Activated CD4-positive, alpha-beta T cell treated with anti-CD3 and anti-CD28 coated beads for 48 hours (primary cell): Measurements from ENCODE around the gene ACACA.

Experiments
- DNase-seq: peaks from one replicate; pipeline ENCODE4 v3.0.0-alpha.2; 2020

The ACACA gene

GRCh38 chr17:37060928-37061327 is 345.7 kb downstream of the ACACA start:
- no peak for DNase-seq

- DNase-seq: no peak
These were observed 346.5 kb downstream of the ACACA start for GRCh38 chr17:37060094-37060493.

DNA sequence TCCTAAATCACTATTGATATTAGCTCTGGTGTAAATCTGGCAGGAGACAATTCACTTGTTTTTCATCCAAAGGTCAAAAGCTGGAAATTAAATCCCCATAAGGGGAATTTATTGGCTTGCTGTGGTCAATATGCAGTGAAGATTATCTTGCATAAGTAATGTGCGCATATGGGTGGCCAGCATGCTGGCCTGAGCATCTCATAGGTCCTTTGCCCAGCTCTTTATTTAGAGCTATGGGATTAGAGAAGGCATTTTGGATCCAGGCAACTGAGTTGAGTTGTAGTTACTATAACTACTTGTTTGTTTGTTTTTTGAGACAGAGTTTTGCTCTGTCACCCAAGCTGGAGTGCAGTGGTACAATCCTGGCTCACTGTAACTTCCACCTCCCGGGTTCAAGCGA is 347.1 kb downstream of the ACACA start:
- no peak for DNase-seq

DNA sequence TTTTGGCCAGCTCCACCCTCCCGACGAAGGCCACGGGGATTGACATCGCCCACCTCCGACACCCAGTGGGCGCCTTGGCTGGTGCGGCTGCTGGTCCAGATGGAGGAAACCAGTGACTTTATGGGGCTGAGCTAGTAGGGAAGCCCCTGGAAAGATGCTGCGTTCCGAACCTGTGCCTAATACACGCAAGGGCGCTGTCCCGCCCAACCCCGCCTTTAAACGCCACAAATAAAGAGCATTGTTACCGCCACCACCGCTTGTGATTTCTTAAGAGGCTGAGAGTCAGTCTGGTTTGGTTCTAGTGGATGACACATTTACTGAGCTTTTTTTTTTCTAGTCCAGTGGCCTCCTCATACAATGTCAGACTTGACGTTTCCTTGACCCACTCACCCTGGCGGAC is 350.0 kb downstream of the ACACA start:
- no peak for DNase-seq

DNA sequence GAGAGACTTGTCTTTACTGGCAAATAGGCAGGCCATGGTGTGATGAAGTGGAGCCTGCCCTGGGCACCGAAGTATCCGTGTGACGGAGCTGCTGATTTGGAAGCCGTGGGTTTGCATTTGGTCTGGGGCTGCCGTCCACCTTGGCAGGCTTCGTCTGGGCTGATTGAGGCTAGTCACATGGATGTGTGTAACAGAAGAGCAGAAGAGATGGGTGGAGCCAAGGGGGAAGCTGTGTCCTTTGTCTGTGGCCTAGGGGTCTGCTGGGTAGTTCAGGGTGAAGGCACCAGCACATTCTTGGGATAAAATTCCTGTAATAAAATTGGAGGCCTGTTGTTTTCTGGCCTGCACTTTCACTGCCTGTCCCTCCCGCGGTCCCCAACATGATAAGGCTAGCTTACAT is 351.7 kb downstream of the ACACA start:
- no peak for DNase-seq

- DNase-seq: no peak
These were observed 354.2 kb downstream of the ACACA start for GRCh38 chr17:37052450-37052849.

GRCh38 chr17:37051833-37052232 is 354.8 kb downstream of the ACACA start:
- no peak for DNase-seq

DNA sequence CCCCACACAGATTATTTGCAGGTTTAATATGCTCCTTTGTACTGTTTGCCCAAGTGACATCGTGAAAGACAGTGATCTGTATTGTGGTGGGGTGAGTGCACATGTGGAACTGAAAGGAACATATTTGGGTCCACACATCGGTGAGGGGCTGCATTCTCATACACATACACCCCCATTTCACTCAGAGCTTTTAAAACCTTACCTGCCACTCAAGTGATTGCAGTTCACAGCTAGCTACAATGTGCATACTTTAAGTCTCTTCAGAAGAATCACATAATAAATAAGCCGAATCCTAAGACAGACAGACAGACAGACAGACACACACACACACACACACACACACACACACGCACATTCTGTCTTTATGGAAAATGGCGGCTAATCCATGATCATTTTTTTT is 355.3 kb downstream of the ACACA start:
- DNase-seq: no peak

DNA sequence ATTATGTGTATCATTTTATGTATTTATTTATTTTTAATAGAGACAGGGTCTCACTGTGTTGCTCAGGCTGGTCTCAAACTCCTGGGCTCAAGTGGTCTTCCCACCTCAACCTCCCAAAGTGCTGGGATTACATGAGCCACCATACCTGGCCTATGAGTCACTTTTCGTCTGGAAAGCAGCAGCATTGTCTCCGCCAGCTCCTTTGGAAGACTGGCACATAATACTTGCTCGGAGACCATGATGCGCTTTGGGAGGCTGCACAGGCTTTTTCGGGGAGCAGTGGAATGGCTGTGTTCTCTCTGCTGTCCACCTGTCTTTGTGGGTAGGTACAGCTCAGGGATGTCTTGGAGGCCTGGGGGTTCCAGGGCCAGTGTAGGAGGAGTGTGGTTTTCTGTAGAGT is 355.7 kb downstream of the ACACA start:
- no peak for DNase-seq

DNA sequence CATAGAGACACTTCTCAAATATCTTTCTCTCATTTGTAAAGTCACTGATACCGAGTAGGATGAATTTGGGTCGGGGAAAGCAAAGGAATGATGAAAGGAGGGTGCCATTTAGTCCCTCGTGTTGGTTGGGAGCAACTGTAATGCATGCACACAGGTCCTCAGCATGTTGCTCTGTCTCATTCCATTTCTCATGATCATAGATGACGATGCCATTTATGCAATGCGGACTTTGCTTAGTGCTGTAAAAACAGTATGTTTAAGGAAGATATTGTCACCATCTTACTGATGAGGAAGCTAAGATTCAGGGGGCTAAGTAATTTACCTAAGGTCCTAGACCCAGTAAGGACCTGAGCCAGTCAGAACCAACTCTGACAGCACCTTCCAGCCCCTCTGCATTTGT is 357.8 kb downstream of the ACACA start:
- no peak for DNase-seq

- peak; percentile 90 for DNase-seq
These were observed 359.0 kb downstream of the ACACA start for GRCh38 chr17:37047631-37048104.

DNA sequence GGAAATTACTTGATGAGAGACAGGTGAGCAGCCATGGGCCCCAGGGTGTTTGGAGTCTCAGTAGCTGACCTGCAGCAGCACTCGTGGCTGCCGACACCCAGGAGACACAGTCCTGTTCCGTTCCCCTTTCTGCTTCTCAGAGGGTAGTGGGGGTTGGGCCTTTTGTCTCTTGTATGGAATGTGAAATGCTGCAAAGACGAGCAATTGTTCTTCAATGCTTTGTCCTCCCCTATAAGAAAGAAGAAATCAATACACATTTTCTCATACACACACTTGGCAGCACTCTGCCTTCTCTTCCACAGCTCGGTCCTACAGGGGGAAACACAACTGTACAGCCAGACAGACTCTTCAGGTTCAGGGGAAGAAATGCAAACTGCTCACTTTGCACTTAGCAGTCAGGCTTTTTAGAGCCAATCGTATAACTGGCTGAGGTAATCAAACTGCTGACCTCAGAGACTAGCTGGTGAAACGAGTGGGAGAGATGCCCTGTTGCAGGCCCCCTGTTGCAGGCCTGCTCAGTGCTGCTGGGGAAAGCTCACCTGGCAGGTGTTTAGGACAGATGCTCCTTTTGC is 361.2 kb downstream of the ACACA start:
- DNase-seq: no peak

GRCh38 chr17:37043201-37043600 is 363.4 kb downstream of the ACACA start:
- DNase-seq: no peak

- DNase-seq: no peak
These were observed 364.7 kb downstream of the ACACA start for GRCh38 chr17:37041932-37042331.

DNA sequence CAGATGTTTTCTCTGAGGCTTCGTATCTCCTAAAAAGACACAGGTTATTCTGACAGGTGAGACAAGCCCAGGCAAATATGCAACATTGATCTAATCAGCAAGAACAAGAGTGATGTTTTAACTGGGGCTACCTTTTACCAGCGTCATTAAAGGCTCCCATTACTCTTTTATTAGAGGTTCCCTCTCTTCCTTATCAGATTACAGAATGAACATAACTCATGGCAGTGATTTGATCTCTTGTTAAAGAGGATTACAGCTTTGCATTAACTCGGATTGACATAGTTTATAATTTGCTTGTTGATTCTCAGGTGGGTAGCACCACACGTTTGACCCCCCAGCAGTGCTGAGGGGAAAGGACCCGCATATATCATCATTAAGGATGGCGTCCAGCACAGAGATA is 367.4 kb downstream of the ACACA start:
- DNase-seq: no peak

GRCh38 chr17:37037590-37038155 is 369.0 kb downstream of the ACACA start:
- DNase-seq: no peak
